ENCODE results near the gene ABHD1.

ABHD1 gene

DNA sequence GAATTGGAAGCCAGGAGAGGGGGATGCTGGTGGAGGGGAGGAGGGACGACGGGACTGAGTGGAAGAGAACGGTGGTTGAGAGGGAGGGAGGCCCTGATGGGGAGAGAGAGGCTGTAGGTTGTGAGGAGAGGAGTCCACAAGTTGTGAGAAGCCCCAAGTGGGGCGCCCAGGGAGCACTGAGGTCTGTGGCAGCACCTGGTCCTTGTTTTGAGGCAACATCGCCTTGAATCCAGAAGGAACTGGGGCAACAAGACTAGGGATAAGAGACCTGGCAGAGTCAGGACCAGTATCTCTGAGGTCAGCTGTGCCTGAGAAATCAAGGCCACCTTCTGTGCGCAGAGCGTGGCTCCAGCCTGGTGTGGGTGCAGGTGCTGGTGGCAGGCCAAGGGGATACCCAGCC lies 14.5 kb downstream of the ABHD1 start:
- no peak for DNase-seq

DNA sequence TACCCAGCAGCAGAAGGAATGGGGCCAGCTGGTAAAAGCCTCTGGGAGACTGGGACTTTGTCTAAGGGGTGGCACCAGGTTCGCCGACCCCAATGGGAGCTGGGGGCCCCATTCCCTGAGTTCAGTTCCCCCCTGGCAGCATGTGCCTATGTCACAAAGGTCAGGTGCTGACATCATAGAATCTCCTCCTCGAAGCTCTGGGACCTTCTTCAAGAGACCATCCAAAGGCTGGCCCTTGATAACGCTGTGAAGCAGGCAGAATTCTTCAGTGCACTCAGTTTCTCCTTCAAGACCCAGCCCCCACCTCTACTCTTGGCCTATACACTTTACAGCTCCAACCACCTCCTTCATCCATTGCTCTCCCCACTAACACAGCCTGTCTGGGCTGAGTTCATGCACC lies 15.7 kb downstream of the ABHD1 start, which contains the start of gene PRR30:
TSS of gene PRR30 (minus strand) at position 101 of the 400 bp plus-strand sequence. CDS start 1,081 bp downstream, outside the sequence.
- DNase-seq = no peak

DNA sequence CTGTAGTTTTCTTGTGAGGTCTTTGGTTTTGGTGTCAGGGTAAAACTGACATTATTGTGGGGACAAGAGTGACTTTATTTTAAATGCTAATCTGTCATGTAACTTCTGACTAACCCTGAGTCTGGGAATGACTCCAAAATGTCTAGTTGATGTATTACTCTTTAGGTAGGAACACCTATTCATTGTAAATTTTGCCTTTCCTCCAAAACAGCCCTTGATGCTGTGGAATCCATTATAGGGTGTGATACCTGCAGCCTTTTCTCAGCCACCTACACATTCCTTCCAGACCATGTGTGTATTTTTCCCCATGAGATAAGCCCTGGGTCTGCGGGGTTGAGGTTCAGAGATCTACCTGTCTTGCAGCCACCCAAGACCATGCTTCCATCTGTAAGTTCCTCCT lies 19.7 kb downstream of the ABHD1 start:
- no peak for DNase-seq

DNA sequence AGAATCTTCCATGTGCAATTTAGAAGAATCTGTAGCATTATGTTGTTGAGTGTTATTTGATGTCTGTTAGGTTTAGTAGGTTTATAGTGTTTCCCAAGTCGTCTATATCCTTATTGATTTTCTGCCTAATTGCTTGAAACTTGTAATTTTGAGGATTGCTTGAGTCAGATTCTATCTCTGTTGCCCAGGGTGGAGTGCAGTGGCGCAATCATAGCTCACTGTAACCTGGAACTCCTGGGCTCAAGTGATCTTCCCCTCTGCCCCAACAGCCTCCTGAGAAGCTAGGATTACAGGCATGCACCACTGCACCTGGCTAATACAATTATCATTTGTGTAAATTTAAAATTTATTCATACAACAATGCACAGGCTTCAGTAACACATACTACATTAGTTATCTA lies 22.1 kb downstream of the ABHD1 start:
- DNase-seq = no peak

DNA sequence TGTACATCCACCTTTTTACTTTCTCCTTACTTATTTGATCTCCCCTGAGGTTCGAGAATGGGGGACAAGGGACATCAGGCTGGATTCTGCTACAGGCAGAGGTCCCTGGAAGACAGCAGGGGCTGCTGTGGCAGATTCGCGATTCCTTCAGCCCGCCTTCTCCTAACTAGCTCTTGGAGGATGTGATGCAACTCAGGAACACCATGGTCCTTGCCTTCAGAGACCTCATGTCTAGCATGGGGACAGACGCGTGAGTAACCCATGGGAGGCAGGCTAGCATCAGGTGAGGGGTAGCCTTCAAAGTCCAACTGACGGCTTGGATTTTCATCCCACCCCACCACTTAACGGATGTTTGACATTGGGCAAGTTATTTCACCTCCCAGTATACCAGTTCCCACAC lies 24.3 kb downstream of the ABHD1 start:
- no peak for DNase-seq

DNA sequence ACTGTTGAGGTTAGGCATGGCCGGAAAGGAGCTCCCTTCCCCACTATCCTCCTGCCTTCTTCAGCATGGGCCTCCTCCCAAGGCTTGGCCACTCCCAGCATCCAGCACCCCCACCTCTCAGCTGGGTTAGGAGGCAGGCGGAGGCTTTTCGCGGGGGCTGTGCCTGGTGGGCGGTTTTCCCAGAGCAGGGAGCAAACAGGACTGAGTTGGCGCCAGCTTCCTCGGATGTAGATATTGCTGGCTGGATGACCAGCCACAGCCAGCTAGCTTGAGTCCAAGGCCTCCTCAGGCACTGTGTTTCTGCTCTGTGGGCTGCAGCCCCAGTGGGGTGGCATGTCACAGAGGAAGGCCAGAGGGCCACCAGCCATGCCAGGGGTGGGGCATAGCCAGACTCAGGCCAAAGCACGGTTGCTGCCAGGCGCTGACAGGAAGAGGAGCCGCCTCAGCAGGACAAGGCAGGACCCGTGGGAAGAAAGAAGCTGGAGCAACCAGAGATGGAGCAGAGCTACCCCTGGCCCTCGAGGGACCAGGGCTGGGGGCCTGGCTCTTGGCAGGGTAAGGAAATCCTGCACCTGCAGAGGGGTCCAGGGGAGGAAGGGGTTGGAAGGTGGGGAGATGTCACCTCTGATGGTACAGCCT lies 25.3 kb downstream of the ABHD1 start, which contains the start of gene TCF23:
TSS of gene TCF23 (plus strand) at position 204 of the 639 bp plus-strand sequence. CDS start at position 334, 130 bp downstream.
- DNase-seq = no peak

DNA sequence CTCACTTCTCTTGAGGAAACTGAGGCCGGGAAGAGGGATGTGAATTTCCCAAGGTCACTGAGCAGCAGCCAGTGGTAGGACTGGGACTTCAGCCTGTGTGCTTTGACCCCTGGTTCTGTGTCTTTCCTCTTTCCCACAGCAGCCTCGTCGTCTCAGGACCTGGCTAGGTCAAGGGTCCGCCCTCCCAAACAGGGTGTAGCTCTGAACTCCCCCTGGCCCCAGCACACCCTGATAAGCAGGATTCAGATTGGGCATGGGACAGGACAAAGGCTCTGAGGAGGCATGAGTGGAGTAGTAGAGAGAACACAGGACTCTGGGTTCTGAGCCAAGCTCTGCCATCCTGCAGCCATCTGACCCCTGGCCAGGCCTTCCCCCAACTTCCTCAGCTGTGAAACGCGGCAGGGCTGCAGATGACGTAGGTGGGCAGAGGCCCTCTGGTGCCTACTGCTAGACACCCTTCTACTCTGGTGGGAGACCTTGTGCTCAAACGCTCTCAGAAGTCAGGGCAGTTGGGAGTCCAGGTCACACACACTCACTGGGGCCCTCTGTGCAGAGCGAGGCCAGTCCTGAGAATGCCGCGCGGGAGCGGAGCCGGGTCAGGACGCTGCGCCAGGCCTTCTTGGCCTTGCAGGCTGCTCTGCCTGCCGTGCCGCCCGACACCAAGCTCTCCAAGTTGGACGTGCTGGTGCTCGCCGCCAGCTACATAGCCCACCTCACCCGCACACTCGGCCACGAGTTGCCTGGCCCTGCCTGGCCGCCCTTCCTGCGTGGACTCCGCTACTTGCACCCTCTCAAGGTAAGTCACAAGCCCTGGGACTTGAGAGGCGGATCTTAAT lies 26.2 kb downstream of the ABHD1 start:
- DNase-seq = no peak

DNA sequence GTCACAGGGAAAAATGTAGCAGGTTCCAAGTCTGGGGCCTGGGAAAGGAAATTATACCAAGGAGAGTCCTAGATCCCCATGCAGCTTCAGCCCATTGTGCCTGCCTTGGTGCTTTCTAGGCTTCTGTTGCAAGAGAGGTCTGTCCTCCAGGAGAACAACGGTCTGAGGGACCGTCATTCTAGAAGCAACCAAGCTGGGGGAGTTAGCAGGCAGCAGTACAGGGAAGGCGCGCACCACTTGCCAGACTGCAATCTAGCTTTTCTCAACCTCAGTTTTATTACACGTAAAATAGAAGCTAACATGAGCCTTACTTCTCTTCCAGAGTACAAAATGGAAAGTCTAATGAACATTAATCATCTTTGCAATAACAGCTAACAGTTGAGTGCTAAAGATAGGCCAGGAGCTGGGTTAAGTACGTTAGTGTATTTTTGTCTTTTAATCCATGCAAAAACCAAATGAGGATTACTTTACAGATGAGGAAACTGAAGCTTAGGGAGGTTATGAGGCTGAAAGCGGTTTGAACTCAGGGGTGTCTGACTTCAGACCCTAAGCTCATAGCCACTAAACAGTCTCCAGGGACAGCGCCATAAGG lies 27.1 kb downstream of the ABHD1 start:
- DNase-seq = no peak

DNA sequence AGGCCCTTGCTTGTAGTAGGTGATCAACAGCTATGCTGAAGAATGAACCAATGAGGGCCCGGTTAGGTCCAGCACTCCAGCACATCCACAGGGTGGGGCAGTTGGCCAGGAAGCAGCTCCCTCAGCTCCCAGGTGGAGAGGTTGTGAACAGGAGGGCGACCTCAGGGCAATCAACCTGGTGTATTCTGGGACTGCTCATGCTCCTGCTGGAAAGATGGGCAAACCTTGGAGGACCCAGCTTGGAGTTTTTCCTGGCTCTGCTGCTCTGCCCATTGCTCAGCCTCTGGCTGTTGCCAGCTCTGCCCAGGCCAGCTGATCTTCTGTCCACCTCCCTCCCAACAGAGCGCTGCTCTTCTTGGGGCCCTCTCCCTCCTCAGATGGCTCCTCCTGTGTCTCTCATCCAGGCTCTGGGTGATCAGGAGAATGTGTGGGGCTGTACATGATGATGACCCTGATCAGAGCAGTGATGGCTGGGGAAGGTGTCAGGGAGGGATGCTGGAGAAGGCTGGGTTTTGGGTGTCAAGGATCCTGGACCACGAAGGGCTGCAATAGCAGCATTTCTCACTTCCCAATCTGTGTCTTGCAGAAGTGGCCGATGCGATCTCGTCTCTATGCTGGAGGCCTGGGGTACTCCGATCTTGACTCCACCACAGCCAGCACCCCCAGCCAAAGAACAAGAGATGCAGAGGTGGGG lies 28.6 kb downstream of the ABHD1 start:
- DNase-seq = no peak

DNA sequence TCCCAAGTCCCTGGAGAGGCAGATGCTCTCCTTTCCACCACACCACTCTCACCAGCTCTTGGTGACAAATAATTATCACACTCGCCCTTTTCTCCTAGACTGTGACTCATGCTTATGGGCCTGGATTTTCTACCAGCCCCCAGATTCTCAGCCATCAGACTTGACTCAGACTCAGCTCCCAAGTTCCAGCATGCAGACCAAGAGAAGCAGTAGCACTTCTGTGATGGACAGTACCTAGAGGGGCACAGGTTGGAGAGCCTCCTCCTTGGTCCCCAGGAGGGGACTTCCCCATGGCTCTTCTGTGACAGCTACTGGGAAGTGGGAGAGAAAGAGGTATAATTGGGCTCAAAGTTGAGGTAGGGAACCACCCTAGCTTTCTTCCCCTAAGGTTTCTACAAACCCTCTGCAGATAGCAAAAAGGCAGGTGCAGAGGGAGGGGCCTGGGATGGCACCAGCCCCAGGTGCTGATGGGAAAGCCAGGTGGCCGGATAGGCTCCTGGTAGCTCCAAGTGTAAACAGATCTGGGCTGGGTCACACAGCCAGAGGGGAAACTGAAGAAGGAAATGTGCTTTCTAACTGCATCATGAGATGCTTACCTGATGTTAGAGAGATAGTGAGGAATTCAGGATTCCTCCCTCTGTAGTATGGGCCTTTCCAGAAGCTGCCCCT lies 29.3 kb downstream of the ABHD1 start:
- no peak for DNase-seq

DNA sequence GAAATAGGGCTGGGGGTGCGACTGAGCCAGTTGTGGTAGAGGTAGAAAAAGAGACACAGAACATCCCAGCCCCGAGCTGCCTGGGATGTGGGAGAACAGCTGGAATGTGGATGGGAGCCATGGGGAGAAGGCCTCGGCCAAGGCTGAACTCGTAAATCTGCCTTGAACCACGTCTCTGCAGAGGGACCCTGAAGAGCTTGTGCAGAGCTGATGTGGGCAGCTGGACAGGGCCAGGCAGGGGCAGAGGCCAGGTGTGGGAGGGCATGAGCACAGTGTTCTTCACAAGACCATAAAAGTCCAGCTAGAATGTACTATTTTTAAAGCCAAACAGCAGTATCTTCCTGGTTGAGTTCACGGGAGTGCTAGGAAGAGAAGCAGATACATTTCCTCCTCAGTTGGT lies 30.9 kb downstream of the ABHD1 start:
- no peak for DNase-seq

DNA sequence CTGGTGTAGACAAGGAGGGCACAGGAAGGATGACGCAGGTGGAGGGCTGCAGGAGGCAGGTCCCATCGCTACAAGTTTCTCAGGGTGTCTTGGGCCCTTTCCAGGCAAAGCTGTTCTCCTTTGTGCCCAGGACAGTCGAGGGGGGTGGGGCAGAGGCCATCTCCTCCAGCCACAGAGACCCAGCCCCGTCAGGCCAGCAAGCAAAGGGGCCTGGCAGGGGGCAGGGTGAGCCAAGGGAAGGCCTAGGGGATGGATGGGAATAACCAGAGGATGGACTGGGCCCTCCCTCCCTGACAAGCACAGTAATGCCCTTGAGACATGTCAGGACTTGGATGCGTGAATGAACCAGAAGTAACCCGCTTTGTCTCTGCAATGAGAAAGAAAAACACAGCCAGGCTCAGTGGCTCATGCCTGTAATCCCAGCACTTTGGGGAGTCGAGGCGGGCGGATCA lies 31.5 kb downstream of the ABHD1 start:
- DNase-seq = no peak

DNA sequence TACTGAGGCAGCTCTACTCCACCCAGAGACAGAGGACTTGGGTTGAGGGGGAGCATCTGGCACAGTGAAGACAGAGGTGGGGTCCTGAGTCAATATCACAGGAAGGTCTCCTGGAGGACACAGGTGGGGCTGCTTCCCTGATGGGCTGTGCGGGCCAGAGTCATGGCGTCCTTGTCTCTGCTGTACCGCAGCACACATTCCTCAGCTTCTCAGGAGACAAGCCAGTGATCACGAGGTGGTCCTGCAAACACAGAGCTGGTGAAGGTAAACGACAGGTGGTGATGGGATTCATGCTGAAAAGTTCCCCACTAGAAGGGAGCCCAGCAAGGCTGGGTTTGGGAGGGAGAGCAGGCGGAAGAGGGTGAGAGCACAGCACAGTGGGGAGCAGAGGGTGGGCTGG lies 34.9 kb downstream of the ABHD1 start:
- no peak for DNase-seq

DNA sequence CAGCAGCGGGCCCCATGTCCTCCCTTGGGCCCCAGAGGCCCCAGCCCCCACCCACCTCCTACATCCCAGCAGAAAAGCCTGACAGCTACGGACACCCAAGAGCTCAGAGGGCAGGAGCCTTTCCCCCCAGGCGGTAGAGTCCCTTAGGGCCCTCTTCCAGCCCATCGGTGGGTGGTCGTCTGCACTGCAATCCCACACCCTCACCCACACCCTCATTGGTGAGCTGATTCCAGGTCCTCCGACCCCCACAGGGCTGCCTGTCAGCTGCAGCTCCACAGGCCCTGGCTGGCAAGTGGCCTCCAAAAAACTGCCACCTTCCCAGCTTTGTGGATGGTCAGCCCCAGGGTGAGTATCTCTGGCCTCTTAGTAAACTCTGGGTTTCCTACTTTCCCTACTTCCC lies 35.7 kb downstream of the ABHD1 start:
- DNase-seq = no peak

DNA sequence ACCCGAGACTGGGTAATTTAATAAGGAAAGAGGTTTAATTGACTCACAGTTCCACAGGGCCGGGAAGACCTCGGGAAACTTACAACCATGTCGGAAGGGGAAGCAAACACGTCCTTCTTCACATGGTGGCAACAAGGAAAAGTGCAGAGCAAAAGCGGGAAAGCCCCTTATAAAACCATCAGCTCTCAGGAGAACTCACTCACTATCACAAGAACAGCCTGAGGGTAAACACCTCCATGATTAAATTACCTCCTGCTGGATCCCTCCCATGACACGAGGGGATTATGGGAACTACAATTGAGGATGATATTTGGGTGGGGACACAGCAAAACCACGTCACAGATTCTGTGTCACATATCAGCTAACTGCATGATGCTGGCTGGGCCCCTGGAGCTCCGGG lies 36.6 kb downstream of the ABHD1 start:
- DNase-seq = no peak

DNA sequence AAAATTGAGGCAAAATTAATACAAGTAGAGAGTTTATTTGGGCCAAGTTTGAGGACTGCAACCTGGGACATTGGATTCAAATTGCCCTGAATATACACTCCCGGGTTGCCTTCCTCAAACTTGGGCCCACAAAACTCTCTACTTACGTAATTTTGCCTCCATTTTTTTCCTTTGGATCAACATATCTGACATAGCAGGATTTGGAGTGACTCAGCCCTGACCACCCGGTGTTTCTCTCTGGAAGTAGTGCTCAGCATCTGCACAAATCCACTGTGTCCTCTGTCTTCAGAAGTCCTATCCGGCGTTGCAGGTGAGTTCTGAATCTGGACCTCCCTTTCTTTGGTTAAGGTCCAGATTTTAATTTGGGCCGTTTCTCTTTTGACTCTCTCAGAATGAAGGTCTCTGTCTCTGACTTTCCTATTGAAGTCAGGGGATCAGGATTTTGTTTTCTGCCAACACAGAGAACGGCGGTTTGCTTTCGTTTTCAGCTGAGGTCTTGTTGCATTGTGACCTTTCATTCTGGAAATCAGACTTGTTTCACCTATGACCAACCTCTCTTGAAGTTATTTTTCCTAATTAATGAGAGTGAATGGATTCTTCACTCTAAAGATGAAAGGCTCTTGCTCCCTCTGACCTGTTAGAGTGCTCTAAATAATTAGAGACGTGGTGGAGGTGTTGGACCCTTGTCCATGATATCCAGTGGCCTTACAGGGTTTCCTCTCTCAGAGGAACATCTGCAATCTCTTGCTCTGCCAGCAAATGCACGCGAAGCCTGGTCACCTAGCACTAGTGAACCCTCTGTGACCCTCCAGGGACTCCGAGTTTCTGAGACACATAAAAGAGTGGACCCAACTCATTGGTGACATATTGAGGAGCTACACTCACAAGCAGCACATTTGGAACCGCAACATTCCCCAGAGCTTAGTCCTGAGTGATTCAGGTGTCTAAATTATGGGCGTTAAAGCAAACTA lies 38.8 kb downstream of the ABHD1 start:
- DNase-seq = no peak

DNA sequence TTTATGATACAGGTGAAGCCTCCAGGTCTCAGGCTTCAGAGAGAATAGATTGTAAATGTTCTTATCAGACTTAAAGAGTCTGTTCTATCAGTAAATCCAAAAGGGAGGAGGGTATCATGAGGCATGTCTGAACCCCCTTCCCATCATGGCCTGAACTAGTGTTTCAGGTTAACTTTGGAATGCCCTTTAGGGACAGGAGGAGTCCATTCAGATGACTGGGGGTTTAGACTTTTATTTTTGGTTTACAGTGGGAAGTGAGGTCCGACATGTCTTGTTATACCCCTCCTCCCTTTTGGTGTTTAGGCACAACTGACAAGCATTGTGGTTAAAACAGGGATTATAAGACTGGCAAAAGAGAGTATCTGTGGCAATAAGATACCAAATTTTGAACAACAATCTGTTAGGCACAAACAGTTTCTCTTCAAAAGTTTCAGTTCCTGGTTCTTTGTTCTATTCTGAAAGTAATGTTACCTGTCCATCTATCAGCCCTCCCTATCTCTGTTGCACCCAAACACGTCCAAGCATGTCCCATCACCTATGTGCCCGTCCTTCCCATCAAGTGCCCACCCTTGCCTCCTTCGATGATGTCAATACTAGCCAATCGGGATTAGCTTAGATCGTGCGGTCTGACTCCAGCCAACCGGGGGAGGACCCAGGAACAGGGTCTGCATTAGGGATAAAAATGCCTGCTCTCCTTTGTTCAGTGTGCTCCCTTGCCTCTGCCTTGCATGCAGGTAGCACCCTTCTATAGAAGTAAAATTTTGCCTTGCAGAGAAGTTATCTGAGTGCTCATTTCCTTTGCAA lies 41.5 kb downstream of the ABHD1 start:
- DNase-seq = no peak

DNA sequence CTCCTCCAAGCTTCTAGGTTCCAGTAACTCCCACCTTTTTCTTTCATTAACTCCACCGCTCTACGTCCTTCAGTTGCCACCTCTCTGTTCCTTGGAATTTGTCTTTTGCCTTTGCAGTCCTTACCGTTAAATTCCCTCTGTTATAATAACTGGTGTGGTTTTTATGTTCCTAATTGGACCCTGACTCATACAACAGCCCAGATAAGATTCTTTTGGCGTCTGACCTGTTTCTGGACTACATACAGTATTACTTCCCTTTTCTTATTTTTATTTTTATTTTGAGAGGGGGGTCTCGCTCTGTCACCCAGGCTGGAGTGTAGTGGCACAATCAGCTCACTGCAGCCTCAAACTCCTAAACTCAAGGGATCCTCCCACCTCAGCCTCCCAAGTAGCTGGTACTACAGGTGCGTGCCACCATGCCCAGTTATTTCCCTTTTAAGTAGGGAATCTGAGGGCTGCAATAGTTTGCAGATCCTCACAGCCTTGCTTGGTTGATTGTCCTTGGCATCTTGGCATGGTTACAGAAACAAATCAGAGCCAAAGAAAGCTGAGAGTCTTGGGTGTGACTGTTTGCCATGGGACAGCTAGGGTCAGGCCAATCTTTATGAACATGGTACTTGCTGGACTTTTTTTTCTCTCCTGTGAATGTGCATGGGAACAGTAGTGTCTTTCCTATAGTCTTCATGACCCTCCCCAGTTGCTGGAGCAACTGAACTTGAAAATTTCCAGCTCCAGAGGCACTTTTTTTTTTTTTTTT lies 47.1 kb downstream of the ABHD1 start:
- no peak for DNase-seq

DNA sequence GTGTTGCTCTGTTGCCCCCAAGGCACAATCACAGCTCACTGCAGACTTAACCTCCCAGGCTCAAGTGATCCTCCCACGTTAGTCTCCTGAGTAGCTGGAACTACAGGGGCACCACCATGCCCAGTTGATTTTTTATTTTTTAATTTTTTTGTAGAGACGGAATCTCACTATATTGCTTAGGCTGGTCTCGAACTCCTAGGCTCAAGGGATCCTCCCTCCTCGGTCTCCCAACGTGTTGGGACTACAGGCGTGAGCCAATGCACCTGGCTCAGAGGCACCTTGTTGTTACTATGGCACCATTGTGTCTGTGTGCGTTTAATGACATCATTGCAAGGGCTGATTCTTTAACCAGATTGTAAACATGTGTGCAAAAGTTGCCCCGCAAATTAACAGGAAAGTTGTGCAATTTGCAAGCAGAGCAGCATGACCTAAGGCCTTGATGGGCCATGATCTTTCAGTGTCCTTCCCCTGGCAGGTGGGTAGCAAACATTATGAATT lies 47.8 kb downstream of the ABHD1 start:
- DNase-seq = no peak

DNA sequence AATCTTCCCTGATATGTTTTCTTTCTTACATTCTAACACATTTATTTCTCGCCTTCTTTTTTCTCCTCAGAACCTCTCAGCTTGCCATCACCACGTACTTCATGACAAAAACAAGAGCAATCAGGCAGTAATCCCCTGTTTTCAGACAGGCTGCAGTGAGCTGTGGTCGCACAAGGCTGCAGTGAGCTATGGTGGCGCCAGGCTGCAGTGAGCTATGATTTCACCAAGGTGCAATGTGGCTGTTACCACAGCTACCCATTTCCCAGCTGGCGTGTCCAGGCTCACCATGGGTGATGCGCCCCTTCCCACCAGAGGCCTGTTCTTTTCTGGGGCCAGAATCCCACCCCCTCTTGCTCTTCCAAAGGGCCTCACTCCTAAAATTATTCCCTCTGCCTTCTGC lies 51.0 kb downstream of the ABHD1 start:
- no peak for DNase-seq
